Urothelium cell line (cell line): ENCODE data around the gene ZGPAT.

Experiments used
- DNase-seq: peaks from one replicate; pipeline ENCODE4 v3.0.0; 2011; ENCODE audit warnings: low spot score, mixed read lengths
- FAIRE-seq: peaks from 2 replicates; lab custom pipeline; 2011; peaks lifted over from hg19 to GRCh38; lab: Jason Lieb, UNC

The ZGPAT gene

DNA sequence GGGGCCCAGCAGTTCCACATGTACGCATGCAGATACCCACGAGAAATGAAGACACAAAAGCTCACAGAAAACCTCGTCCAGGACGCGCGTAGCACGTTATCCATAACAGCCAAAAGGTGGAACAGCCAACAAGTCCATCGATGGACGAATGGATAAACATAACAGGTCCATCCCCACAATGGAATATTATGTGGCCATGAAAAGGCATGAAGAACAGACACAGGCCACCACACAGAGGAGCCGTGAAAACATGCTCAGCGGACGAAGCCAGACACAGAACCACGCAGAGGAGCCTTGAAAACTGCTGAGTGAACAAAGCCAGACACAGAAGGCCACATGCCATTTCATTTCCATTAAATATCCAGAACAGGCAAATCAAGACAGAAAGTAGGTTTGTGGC lies 69.8 kb downstream of the ZGPAT start:
- DNase-seq (no peak), FAIRE-seq (no peak)

DNA sequence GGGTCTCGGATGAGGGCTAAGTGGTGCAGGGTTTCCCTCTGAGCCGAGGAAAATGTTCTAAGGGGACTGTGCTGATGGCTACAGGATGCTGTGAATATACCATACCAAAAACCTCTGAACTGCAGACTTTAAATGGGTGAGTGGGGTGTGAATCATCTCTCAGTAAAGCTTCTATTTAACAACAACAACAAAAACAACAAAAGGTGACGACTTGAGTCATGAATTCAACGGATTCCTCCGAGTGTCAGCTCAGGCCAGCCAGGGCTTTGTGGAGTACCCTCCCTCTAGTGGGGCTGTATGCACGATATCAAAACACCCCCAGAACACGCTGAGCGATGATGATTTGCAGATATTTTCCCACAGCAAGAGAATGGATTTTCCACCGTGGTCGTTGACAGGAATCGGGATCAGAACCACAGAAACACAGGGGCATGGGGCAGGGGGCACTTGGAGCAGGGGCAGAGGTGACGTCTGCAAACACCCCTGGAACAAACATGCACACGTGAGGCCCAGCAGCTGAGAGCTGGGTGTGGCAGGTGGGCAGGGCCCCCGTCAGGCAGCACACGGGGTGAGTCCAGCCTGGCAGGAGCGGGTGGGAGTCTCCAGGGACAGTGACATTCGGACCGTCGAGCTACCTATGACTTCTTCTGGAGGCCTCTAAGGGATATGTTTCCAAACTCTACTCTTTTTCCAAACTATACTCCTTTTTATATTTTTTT lies 70.4 kb downstream of the ZGPAT start:
- FAIRE-seq: no peak
- DNase-seq: no peak

DNA sequence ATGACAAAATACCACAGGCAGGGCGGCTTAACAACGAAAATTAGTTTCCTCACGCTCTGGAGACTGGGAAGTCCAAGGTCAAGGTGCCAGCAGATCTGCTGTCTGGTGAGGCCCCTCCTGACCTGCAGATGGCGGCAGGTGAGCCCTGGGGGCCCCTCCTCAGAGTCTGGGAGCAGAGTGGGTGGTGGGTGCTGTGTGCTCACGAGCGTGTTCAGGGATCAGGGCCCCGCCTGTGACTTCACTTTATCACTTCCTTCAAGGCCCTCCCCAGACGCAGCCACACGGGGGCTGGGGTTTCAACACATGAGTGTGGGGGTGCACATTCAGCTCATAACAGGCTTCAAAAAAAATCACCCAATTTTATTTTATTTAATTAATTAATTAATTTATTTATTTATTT lies 71.0 kb downstream of the ZGPAT start:
- FAIRE-seq: no peak
- no peak for DNase-seq

DNA sequence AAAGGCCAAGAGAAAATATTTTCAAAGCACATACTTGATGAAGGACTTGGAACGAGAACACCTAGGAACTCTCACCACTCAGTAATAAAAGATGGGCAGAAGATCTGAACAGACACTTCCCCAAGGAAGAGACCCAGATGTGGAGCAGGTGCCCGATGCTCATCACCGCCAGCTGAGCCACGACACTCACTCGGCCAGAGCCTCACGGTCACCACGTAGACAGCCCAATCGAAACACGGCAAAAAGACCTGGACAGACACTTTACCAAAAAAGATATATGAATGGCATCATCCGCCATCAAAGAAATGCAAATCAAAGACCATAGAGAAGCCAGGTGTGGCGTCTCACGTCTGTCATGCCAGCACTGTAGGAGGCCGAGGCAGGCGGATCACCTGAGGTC lies 73.3 kb downstream of the ZGPAT start:
- FAIRE-seq: no peak

DNA sequence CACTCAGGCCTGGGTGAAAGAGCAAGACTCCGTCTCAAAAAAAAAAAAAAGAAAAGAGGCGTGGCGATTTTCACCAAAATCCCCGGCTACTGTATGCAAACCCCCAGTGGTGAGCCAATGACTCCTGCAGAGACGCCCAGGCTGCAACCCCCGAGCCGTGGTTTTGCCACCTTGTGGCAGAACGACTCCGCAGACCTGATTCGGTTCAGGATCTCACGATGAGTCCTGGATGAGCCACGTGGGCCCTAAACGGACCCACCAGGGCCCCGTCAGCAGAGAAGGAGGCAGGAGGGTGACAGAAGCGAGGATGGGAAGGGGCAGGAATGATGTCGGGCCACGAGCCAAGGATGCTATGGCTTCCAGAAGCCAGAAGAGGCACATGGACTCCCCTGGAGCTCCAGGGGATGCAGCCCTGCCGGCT lies 74.2 kb downstream of the ZGPAT start:
- no peak for FAIRE-seq
- DNase-seq: no peak

More for the DNA sequence above, 73.3 kb downstream of the ZGPAT start:
- no peak for DNase-seq

DNA sequence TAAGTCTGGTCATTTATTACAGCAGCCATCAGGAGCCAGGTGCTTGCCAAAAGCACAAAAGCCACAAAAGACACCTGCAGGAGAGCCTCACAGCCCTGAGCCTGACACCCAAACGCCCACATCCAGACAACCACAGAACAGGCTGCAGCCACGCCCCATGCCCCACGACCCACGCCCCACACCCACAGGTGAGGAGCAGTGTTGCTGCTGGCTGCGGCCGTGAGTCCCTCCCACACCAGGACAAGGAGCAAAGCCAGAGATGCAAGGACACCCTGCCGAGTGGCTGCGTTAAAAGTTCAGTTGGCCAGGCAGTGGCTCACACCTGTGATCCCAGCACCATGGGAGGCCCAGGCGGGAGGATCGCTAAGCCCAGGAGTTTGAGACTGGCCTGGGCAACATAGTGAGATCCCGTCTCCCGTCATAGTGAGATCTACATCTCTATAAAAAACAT lies 74.7 kb downstream of the ZGPAT start:
- DNase-seq (no peak), FAIRE-seq (no peak)

DNA sequence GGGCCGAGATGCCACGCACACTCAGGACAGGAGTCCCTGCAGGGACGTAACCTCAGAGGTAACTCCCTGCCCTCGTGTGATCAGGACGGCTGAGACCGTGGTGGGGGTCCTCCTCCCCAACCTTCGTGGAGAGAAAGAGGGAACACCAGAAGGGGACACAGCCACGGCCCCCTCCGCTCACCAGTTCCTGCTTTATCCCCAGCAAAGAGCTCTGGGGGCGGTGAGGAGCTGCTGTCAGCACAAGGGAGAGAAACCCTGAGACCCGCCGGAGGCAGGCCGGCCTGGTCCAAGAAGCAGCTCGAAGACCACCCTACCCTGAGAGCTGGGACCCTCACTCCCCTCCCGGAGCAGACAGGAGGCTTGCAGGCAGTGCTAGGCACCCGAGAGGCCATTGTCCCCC lies 76.1 kb downstream of the ZGPAT start:
- DNase-seq (no peak), FAIRE-seq (no peak)

DNA sequence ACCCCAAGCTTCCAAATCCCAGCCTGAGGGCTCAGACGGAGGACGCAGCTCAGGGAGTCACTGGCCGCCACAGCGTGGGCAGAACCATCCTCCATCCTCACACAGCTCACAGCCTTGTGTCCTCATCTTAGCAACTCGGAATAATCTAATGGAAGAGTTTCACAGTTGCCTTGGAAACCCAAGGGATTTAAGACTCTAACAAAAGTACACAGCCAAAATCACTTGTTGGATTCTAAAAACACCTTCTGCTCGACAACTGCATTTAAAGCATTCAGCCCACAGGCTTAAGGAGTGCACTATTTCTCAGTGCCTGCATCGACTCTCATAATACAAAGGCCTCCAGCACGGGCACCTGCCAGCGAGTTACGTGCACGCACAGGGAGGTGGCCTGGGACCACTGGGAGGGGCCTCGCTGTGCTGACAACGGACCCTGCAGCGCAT lies 77.9 kb downstream of the ZGPAT start:
- FAIRE-seq: no peak
- DNase-seq: no peak
